HFF-Myc (cell line): ENCODE data around the gene GPR162.

Experiments
- DNase-seq: peaks from one replicate; pipeline ENCODE4 v3.0.0-alpha.2; 2011; ENCODE audit warnings: low read depth; ENCODE audit errors: extremely low read depth
- H3K4me3 ChIP-seq: replicated peaks from 2 replicates; pipeline ENCODE4 v1.5.1; 2011; ENCODE audit warnings: low read depth, mild to moderate bottlenecking, control low read depth, low read length
- TF ChIP-seq, protein P1 (sequence below): IDR thresholded peaks from 2 replicates; pipeline ENCODE4 v1.5.1; 2012; ENCODE audit warnings: mild to moderate bottlenecking, low read depth, low read length, control low read depth; ENCODE audit errors: missing control alignments

The GPR162 gene

DNA sequence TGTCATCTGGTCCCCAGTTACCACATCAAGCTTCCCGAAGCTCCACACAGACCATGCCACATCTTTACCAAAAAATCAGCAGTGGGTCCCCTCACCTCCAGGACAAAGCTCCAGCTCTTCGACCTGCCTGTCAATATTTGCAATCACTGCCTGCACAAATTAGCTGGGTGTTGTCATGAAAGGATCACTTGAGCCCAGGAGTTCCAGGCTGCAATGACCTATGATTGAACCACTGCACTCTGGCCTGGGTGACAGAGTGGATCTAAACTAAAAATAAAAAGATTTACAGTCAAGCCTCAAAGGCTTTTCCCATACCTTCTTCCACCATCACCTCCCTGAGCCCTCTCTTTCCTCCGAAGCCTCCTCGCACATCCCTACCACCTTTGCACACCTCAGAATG, 25.0 kb upstream of the GPR162 start:
- H3K4me3 ChIP-seq, result no peak overlapping the region
- TF ChIP-seq, protein P1, sequence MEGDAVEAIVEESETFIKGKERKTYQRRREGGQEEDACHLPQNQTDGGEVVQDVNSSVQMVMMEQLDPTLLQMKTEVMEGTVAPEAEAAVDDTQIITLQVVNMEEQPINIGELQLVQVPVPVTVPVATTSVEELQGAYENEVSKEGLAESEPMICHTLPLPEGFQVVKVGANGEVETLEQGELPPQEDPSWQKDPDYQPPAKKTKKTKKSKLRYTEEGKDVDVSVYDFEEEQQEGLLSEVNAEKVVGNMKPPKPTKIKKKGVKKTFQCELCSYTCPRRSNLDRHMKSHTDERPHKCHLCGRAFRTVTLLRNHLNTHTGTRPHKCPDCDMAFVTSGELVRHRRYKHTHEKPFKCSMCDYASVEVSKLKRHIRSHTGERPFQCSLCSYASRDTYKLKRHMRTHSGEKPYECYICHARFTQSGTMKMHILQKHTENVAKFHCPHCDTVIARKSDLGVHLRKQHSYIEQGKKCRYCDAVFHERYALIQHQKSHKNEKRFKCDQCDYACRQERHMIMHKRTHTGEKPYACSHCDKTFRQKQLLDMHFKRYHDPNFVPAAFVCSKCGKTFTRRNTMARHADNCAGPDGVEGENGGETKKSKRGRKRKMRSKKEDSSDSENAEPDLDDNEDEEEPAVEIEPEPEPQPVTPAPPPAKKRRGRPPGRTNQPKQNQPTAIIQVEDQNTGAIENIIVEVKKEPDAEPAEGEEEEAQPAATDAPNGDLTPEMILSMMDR, result no peak
- DNase-seq, result no peak

DNA sequence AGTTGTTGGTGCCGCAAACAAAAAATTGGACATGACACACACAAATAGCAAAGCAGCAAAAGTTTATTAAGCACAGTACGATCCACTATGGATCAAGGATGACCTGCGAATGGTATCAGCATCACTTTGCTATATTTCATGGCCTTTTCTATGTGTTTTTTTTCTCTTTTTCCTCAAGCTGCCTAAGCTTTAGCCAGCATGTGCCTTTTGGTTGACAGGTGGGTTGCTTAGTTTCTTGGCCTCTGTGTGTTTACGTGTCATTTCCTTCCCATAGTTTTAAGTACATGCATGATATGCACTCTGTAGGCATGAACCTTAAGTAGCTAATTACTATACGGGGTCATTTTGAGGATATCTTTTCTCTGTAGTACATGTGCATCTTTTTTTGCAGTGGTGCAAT, 22.5 kb upstream of the GPR162 start:
- H3K4me3 ChIP-seq, result no peak overlapping the region
- TF ChIP-seq, protein P1, result no peak
- DNase-seq, result no peak

DNA sequence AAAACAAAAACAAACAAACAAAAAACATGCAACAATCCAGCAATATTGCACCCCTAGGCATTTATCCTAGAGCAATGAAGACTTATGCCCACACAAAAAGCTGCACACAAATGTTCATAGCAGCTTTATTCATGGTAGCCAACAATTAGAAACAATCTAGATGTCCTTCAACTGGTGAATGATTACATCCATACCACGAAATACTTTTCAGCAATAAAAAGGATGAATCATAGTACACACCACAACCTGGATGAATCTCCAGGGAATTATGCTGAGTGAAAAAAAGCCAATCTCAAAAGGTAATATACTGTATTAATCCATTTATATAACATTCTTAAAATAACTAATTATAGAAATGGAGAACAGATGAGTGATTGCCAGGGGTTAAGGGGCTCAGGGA, 14.5 kb upstream of the GPR162 start:
- no peak for DNase-seq
- H3K4me3 ChIP-seq, result no peak overlapping the region
- TF ChIP-seq, protein P1, result no peak

DNA sequence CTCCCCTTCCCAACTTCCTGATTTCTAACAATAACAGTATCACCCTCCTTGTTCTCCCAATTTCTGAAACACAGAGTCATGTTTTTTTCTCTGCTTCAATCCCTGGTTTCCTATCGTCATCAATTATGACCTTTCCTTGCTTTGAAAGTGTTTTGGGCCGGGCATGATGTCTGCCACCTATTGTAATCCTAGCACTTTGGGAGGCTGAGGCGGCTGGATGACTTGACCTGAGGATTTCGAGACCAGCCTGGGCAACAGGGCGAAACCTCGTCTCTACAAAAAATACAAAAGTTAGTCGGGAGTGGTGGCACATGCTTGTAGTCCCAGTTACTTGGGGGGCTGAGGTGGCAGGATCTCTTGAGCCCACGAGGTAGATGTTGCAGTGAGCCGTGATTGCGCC, 12.6 kb upstream of the GPR162 start:
- no peak overlapping the region for H3K4me3 ChIP-seq
- DNase-seq, result no peak
- TF ChIP-seq, protein P1, result no peak

DNA sequence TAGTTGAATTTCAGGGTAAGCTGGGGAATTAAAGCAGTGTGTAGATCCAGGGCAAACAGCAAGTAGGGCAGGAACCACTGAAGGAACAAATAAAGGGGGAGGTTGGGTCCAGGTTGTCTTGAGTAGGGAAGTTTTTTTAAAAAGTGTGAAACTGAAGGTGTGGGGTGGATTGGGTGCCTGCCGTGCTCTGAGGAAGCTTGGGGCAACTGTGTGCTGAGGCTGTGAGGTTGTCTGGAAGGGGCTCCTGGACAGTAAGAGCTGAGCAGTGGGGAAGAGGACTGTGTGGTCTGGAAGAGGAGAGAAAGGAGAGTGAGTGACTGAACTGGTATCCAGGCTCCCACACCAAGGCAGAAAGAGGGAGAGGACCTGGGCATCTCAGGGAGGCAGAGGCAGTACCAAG, 10.9 kb upstream of the GPR162 start:
- H3K4me3 ChIP-seq, result no peak overlapping the region
- DNase-seq, result no peak
- TF ChIP-seq, protein P1, result no peak

DNA sequence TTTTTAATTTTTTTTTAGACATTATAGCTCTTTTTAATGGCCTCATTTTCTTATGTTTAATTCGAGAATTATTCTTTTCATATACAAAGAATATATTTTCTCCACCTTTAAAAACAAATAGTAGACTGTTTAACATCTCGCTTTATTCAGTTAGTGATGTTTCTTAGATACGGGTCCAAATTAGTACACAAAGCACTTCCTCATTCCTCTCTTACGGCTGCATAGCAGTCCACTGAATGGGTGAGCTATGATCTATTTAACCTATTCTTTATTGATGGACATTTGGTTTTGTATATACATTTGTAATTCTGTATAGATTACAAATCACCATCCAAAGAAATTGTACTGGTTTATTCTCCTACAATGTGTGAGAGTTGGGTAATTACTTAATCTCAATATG, 8.3 kb upstream of the GPR162 start:
- no peak overlapping the region for H3K4me3 ChIP-seq
- TF ChIP-seq, protein P1, result no peak
- no peak for DNase-seq

DNA sequence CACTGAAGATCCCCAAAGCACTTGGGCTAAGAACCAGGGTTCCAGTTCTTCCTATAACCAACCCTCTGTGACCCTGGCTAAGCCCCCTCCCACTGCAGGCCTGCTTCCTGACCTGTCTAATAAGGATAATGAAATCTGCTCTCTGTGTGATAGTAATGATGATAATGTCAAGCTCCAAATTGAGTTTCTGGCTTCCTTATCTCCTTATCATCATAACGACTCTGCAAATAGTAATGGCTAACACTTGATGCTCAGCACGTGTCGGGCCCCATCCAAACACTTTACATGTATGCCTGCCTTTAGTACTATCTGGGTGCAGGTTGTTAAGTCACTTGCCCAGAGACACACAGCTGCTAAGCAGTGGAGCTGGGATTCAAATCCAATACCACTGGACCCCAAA, 5.0 kb upstream of the GPR162 start:
- TF ChIP-seq, protein P1, result no peak
- DNase-seq, result no peak
- no peak overlapping the region for H3K4me3 ChIP-seq
